Panc1 (cell line): ENCODE data around the gene GSTT4.
"Not testable (repeated sequence)": the region's sequence is repeated elsewhere in the genome, so short reads cannot be mapped to it uniquely, and the experiment has no call there.

ENCODE experiments used
- POLR2AphosphoS5 ChIP-seq: IDR thresholded peaks from 2 replicates; pipeline ENCODE4 v1.6.1; 2012; ENCODE audit warnings: mild to moderate bottlenecking, low read depth, low read length, moderate library complexity
- TF ChIP-seq, protein P1 (sequence below): fragments of 450-650 bp; IDR thresholded peaks from 2 replicates; pipeline ENCODE4 v1.5.1; 2017; ENCODE audit warnings: mild to moderate bottlenecking
- TF ChIP-seq, protein P2 (sequence below), 2 experiments: IDR thresholded peaks; 2 replicates each; pipeline ENCODE4 v1.6.1; 2011 to 2012; ENCODE audit warnings: low read depth in 2 of 2, control low read depth in 1 of 2, low read length in 1 of 2, mild to moderate bottlenecking in 1 of 2, moderate library complexity in 1 of 2; ENCODE audit not compliant: insufficient read depth in 1 of 2

DNA sequence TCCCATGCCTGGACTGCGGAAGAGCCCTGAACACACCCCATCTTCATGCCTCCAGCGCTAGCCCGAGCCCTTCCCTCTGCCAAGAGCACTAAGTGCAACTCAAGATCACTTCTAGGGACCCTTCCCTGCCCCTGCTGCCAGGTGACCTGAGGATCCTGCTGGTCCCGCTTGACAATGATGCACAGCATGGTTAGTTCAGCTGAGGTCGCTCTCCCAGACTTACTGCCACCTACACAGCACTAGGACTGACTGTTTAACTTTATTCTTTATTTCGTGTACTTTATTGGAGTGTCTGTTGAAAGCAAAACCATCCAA lies 50.3 kb downstream of the GSTT4 start:
- TF ChIP-seq, protein P1, sequence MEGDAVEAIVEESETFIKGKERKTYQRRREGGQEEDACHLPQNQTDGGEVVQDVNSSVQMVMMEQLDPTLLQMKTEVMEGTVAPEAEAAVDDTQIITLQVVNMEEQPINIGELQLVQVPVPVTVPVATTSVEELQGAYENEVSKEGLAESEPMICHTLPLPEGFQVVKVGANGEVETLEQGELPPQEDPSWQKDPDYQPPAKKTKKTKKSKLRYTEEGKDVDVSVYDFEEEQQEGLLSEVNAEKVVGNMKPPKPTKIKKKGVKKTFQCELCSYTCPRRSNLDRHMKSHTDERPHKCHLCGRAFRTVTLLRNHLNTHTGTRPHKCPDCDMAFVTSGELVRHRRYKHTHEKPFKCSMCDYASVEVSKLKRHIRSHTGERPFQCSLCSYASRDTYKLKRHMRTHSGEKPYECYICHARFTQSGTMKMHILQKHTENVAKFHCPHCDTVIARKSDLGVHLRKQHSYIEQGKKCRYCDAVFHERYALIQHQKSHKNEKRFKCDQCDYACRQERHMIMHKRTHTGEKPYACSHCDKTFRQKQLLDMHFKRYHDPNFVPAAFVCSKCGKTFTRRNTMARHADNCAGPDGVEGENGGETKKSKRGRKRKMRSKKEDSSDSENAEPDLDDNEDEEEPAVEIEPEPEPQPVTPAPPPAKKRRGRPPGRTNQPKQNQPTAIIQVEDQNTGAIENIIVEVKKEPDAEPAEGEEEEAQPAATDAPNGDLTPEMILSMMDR = not testable (repeated sequence)
- TF ChIP-seq, protein P2, sequence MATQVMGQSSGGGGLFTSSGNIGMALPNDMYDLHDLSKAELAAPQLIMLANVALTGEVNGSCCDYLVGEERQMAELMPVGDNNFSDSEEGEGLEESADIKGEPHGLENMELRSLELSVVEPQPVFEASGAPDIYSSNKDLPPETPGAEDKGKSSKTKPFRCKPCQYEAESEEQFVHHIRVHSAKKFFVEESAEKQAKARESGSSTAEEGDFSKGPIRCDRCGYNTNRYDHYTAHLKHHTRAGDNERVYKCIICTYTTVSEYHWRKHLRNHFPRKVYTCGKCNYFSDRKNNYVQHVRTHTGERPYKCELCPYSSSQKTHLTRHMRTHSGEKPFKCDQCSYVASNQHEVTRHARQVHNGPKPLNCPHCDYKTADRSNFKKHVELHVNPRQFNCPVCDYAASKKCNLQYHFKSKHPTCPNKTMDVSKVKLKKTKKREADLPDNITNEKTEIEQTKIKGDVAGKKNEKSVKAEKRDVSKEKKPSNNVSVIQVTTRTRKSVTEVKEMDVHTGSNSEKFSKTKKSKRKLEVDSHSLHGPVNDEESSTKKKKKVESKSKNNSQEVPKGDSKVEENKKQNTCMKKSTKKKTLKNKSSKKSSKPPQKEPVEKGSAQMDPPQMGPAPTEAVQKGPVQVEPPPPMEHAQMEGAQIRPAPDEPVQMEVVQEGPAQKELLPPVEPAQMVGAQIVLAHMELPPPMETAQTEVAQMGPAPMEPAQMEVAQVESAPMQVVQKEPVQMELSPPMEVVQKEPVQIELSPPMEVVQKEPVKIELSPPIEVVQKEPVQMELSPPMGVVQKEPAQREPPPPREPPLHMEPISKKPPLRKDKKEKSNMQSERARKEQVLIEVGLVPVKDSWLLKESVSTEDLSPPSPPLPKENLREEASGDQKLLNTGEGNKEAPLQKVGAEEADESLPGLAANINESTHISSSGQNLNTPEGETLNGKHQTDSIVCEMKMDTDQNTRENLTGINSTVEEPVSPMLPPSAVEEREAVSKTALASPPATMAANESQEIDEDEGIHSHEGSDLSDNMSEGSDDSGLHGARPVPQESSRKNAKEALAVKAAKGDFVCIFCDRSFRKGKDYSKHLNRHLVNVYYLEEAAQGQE (IDR thresholded peaks at IDR 0.05; ENCODE audit: insufficient read depth in 1 of 2, low read depth in 2 of 2, low read length in 1 of 2) = not testable (repeated sequence)
- TF ChIP-seq POLR2AphosphoS5 = not testable (repeated sequence)
